NK-92 treated with Interleukin-12 subunit alpha and Interleukin-12 subunit beta, amount 100 ng/mL, for 24 hours (cell line): ENCODE results near the gene LIME1.
"Not testable (repeated sequence)": the region's sequence is repeated elsewhere in the genome, so short reads cannot be mapped to it uniquely, and the experiment has no call there.

Experiments
- DNase-seq: peaks from one replicate; lab custom pipeline; 2025; lab: John Stamatoyannopoulos, UW

Gene LIME1

GRCh38 chr20:63708301-63709148 is 27.9 kb upstream of the LIME1 start:
- DNase-seq: no peak

GRCh38 chr20:63709149-63709527 is 27.3 kb upstream of the LIME1 start:
- no peak for DNase-seq

- no peak for DNase-seq
Measured at GRCh38 chr20:63711085-63711645, 25.3 kb upstream of the LIME1 start.

- DNase-seq: no peak
Measured at GRCh38 chr20:63712191-63712590, 24.3 kb upstream of the LIME1 start.

GRCh38 chr20:63714858-63715257 is 21.6 kb upstream of the LIME1 start:
- no peak for DNase-seq

GRCh38 chr20:63718996-63719395 is 17.5 kb upstream of the LIME1 start:
- no peak for DNase-seq

- DNase-seq: not testable (repeated sequence)
Measured at GRCh38 chr20:63722967-63723622, 13.4 kb upstream of the LIME1 start.

- DNase-seq: not testable (repeated sequence)
Measured at GRCh38 chr20:63730189-63730733, 6.2 kb upstream of the LIME1 start.

- no peak for DNase-seq
Measured at GRCh38 chr20:63731410-63731809, 5.1 kb upstream of the LIME1 start.

- no peak for DNase-seq
Measured at GRCh38 chr20:63732118-63733095, 4.1 kb upstream of the LIME1 start.

- DNase-seq: no peak
Measured at GRCh38 chr20:63733117-63733516, 3.3 kb upstream of the LIME1 start.

- no peak for DNase-seq
Measured at GRCh38 chr20:63733579-63734081, 2.8 kb upstream of the LIME1 start.

- no peak for DNase-seq
Measured at GRCh38 chr20:63734111-63734945, 2.1 kb upstream of the LIME1 start.

- DNase-seq: no peak
Measured at GRCh38 chr20:63734946-63735858, 1.3 kb upstream of the LIME1 start.

GRCh38 chr20:63736893-63737694 is 630 bp downstream of the LIME1 start:
- no peak for DNase-seq

- DNase-seq: no peak
Measured at GRCh38 chr20:63737695-63737944, 1.2 kb downstream of the LIME1 start.

- no peak for DNase-seq
Measured at GRCh38 chr20:63737945-63738686, 1.7 kb downstream of the LIME1 start.

GRCh38 chr20:63738687-63739129 is 2.2 kb downstream of the LIME1 start:
- no peak for DNase-seq
